ENCODE data around the gene ECD. TPM values are rescaled to one million over a fixed set of nuclear protein-coding genes. Genes with fewer than 3 reads are reported as not detected.

The ECD gene
- total and polyA plus RNA-seq, 8 donors: 4.0 to 12.2 (median 9.3) TPM

DNA sequence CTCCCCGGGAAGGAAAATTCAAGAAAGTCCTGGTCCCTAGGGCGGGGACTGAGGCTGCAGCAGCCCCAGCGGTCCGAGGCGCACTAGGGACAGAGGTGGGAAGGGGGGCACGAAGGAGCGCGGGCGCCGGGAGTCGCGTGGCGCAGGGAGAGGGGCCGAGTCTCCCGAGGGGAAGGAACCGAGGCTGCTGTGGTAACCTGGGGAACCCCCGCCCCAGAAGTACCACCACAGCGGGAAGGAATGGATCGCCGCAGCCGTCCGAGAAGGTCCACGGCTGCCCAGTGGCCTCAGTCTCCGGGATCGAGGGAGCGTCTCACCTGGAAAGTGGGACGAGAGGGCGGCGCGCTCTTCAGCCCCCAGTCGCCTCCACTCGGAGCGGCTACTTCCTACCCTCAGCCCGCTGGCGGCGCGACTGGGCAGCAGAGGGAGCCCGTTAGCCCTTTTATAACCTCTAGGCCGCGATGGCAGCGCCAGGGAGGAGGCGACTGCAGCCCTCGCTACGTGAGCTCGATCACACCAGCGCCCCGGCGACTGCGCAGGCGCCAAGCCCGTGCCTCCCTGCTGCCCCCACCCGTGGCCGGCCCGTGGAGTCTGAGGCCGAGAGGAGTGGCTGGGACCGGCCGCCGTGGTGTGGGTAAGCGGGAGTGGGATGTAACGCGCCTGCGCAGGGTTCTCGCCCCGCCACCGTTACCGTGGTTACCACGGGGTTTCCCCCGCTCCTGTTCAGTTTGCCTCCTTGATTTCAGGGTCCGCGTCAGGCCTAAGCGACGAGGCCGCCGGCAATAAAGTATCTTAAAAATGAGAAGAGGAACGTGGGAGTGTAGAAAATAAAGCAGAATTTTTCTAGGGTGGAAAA is 71.1 kb downstream of the ECD start, which contains the start of gene P4HA1:
TSS of gene P4HA1 (minus strand) at position 418 of the 856 bp plus-strand sequence. CDS start 21,983 bp downstream, outside the sequence.
- no peaks in the 10 kb centered on the region for H3K9me3 ChIP-seq
- peak within 1 kb of the TSS; percentile 66 to 99 (median 88) for H3K27ac ChIP-seq
- H3K4me1 ChIP-seq: peaks cover 0 to 16% (median 8%) of the 10 kb centered on the region in 3 donors
- DNase-seq (peak; percentile 98 to 100 (median 99)), FAIRE-seq (peak; percentile 64), ATAC-seq (peak; percentile 90 to 96 (median 94))
- TF ChIP-seq, protein P1, sequence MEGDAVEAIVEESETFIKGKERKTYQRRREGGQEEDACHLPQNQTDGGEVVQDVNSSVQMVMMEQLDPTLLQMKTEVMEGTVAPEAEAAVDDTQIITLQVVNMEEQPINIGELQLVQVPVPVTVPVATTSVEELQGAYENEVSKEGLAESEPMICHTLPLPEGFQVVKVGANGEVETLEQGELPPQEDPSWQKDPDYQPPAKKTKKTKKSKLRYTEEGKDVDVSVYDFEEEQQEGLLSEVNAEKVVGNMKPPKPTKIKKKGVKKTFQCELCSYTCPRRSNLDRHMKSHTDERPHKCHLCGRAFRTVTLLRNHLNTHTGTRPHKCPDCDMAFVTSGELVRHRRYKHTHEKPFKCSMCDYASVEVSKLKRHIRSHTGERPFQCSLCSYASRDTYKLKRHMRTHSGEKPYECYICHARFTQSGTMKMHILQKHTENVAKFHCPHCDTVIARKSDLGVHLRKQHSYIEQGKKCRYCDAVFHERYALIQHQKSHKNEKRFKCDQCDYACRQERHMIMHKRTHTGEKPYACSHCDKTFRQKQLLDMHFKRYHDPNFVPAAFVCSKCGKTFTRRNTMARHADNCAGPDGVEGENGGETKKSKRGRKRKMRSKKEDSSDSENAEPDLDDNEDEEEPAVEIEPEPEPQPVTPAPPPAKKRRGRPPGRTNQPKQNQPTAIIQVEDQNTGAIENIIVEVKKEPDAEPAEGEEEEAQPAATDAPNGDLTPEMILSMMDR (IDR thresholded peaks at IDR 0.05): peak in 2 of 4 donors; percentile 40 to 55
- intact Hi-C loops (cut with DNase I): no loop called here
- H3K36me3 ChIP-seq: no peaks in the 10 kb centered on the region
- no peaks in the 10 kb centered on the region for H3K27me3 ChIP-seq
- H3K4me3 ChIP-seq: peak within 1 kb of the TSS; percentile 42 to 80 (median 68)
- WGBS, 2 donors: 1% methylated on average over 65 to 75 of the region's 75 CpGs

DNA sequence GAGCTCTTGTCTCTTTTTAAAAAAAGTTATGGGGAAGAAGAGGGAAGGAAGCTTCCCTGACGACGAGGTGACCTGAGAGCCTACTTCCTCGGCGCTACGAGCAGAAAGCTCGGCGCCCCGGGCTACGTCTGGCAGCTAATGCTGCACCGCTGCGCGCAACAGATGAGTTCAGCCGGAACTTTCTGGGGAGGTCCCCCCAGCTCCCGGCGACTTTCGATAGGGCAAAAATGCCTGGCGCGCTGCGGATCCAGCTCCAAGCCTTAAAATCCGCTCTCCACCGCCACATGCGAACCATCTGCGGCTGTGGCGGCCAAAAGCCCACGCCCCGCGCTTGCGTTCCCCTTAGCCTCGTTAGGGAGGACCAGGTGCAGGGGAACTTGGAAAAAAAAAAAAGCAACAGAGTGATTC is 71.8 kb downstream of the ECD start:
- no peaks in the 10 kb centered on the region for H3K27me3 ChIP-seq
- DNase-seq: peak; percentile 50 to 86 (median 68)
- peaks cover 0 to 22% (median 8%) of the 10 kb centered on the region in 3 donors for H3K4me1 ChIP-seq
- 0% methylated on average over 29 of the region's 29 CpGs for WGBS, 2 donors
- H3K9me3 ChIP-seq: no peaks in the 10 kb centered on the region
- no peak for FAIRE-seq
- TF ChIP-seq, protein P1 (IDR thresholded peaks at IDR 0.05): no peak
- intact Hi-C loops (cut with DNase I): no loop called here
- H3K4me3 ChIP-seq: peak overlapping the region; percentile 42 to 80 (median 68)
- peak; percentile 44 to 72 (median 62) for ATAC-seq
- H3K27ac ChIP-seq: peak overlapping the region; percentile 66 to 99 (median 88)
- H3K36me3 ChIP-seq: no peaks in the 10 kb centered on the region

DNA sequence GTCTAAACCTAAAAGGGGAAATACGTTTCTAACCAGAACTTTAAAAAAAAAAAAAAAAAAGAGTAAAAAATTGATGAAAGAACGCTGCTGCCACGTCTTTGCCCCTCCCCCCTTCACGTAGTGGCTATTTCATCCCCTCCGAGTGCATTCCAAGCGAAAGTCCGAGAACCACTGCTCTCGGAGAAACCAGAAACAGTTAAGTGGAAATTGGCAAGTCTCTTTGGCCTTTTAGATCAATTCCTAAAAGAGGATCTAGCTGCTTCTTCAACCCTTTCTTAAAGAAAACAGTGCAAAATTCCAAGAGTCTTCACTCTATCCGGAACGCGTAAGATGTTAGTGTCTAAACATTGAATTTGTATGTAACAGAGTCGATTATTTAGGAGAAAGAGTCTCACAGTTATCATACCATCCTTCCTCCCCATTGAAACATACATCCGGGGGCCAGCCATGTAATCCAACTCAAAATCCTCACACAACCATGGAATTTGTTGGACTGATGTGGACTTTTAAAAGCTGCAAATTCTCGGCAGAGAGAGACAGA is 72.3 kb downstream of the ECD start:
- Histone ChIP-seq H3K36me3 (no peaks in the 10 kb centered on the region), H3K4me3 (peak overlapping the region; percentile 42 to 80 (median 68)), H3K27ac (peak overlapping the region; percentile 66 to 99 (median 88)), H3K9me3 (no peaks in the 10 kb centered on the region), H3K27me3 (no peaks in the 10 kb centered on the region), H3K4me1 (peaks cover 0 to 22% (median 8%) of the 10 kb centered on the region in 3 donors)
- WGBS, 2 donors: 0 to 1% methylated on average over 14 of the region's 14 CpGs
- intact Hi-C loops (cut with DNase I): no loop called here
- DNase-seq (peak in 2 of 6 donors; percentile 33 to 66), FAIRE-seq (no peak), ATAC-seq (peak in 3 of 4 donors; percentile 0 to 29 (median 4))
- TF ChIP-seq, protein P1 (IDR thresholded peaks at IDR 0.05): no peak

DNA sequence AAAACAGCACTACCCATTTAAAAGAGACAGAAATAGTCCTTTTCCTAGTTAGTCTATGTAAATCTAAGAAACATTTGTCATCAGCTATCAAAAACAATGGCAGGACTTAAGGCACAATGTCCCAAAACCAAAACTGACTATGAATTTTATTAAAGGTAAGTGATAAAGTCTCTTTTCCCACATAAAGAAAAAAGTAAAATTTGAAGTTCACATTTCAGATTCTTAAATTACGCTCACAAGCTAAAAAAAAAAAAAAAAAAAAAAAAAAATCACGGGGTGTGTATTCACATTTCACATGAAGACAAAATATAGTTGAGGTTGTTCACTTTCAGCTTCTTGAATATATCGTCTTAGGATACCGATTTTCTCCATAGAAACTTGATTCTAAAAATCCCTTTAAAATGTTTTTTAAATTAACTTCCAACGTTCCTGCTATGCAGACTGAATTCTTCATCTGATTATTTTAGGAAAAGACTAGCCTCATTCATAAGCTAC is 72.8 kb downstream of the ECD start:
- no peaks in the 10 kb centered on the region for H3K9me3 ChIP-seq
- FAIRE-seq (no peak), ATAC-seq (no peak), DNase-seq (no peak)
- H3K4me3 ChIP-seq: peak overlapping the region; percentile 42 to 80 (median 68)
- H3K36me3 ChIP-seq: no peaks in the 10 kb centered on the region
- intact Hi-C loops (cut with DNase I): no loop called here
- TF ChIP-seq, protein P1 (IDR thresholded peaks at IDR 0.05): no peak
- peaks cover 0 to 22% (median 8%) of the 10 kb centered on the region in 3 donors for H3K4me1 ChIP-seq
- no peaks in the 10 kb centered on the region for H3K27me3 ChIP-seq
- H3K27ac ChIP-seq: peak overlapping the region in 2 of 4 donors; percentile 95 to 99
- 5 to 6% methylated on average over 5 of the region's 5 CpGs for WGBS, 2 donors

Measured in pancreas (tissue), 10 donors.